ENCODE measurements around the gene MCRIP1.

MCRIP1 gene

DNA sequence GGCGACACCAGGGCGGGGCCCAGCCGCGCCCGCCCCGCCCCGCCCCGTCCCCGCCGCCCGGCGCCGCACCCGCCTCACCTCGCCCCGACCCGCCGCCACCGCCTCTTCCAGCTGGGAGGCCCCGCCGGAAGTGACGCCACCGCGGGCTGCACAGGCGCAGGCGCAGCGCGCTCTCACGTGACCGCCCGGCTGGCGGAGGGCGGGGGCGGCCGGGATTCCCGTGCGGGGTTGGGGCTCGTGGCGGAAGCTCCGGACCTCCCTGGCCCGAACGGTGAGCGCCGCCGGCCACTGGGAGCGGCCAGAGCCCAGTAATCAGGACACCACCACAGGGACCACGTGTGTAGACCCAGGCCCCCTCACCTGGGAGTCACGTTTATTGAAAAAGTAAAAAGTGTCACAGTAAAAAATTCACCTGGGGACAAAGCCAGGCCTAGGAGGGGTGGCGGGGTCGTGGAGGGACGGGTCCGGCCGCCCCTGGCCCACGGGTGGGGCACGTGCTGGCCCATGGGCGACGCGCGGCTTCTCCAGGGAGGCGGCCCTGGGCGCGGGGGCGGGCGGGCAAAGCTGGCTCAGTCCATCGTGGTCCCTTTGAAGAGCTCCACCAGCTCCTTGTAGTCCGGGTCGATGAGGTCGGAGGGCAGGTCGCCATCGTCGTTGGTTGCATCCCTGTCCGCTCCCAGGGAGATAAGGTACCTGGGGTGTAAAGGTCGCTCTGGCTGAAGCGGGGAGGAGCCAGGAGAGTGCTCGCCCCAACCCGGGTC lies at the start of gene MCRIP1:
Gene MCRIP1, minus strand, starts transcription at position 132 of the 761 bp plus-strand sequence. CDS start 8,785 bp downstream, outside the sequence.
- in situ Hi-C loops (cut with MboI; ENCODE audit: low sequenced_read_pairs) = no loop called here

DNA sequence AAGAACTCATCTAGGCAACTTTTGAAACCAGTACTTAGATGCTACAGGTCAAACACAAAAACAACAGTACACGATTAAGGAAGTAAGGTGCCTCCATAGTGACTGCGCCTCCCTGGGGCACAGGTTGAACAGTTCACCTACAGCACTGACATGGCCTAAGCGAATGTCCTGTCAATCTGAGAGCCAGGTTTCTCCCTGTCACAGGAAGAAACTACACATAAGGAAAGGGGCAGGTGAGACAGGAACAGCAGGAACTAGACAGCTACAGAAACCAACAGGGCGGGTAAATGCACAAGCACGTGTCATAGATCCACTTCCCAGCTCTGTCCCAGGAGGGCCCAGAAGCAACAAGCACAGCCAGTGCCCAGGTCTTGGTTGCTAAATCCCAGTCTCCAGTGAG lies 46.0 kb upstream of the MCRIP1 start:
- in situ Hi-C loops (cut with MboI; ENCODE audit: low sequenced_read_pairs) = no loop called here

GRCh38 chr17:81878294-81878693 lies 45.2 kb upstream of the MCRIP1 start:
- in situ Hi-C loops (cut with MboI; ENCODE audit: low sequenced_read_pairs) = no loop called here

DNA sequence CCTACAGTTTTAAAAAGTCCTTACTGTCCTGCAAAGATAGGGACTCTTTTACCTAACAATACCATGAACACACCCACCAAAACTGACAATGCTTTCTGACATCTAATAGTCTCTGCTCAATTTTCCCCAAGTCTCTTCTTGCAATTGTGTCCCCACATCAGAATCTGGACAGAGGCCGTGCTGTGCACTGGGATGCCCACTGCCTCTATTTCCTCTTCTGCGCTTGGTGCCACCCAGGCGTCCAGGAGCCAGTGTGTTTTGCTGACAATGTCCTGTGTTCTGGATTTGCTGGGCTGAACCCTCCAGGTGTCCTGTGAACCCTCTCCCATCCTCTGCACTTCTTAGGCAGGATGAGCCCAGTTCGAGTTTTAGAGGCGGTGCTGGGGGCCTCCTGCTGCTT lies 44.5 kb upstream of the MCRIP1 start:
- in situ Hi-C loops (cut with MboI; ENCODE audit: low sequenced_read_pairs) = no loop called here

GRCh38 chr17:81871387-81872230 lies 38.5 kb upstream of the MCRIP1 start:
- in situ Hi-C loops (cut with MboI; ENCODE audit: low sequenced_read_pairs) = no loop called here

DNA sequence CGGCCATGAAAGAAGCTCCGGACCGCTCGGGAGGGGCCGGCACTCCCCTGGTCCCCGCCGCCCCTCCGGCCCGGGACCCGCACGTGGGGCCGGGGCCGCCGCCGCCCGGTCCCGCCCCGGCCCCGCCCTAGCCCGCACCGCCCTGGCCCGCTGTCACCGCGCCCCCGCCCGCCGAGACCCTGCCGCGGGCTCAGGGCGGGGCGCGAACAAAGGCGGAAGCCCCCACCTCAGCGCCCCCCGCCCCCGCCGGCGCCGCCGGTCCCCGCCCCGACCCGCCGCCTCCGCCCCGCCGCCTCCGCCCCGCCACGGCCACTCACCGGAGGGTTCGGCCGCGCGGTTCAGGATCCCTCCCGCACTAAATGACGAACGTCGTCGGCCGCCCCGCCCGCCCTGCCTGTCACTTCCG lies 37.9 kb upstream of the MCRIP1 start, which contains the start of gene ARHGDIA:
Gene ARHGDIA, minus strand, starts transcription at position 357 of the 406 bp plus-strand sequence. CDS start 1,407 bp downstream, outside the sequence.
- in situ Hi-C loops (cut with MboI; ENCODE audit: low sequenced_read_pairs) = no loop called here

DNA sequence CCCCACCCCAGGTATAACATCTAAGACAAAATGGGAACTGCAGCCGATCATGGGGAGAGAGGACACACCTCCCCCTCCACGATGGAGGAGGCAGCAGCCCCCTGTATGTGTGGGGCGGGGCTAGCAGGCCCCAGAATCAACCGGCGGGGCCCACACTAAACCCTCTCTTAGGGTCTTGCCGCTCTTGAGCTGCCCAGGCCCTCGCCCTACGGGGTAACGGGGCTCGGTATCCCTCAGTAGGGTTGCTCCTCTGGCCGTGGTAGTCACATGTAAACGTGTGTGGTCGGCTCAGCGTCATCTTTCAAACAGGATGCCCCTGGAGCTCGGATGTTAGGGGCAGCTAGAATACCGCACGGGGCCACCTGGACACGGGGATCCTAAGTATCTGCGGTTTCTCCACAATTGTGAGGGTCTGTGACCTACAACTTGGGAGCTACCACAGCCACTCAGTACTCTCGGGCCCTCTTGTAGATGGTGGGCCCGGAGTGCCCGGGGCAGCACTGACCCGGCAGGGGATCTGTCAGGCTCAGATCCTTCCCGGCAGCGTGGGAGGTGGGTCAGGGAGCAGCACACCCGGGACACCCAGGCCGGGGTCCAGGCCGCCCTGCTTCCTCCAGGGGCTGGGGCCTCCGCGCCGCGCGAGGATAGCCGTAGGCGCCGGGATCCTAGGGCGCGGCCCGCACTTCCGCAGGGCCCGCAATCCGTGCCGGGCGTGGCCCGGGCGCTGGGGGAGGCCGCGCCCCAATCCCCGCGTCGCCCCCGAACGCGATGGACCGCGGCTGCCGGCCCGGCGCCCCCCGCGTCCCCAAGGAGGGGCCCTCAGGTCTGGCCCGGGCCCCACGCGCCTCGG lies 37.3 kb upstream of the MCRIP1 start:
- in situ Hi-C loops (cut with MboI; ENCODE audit: low sequenced_read_pairs) = no loop called here

DNA sequence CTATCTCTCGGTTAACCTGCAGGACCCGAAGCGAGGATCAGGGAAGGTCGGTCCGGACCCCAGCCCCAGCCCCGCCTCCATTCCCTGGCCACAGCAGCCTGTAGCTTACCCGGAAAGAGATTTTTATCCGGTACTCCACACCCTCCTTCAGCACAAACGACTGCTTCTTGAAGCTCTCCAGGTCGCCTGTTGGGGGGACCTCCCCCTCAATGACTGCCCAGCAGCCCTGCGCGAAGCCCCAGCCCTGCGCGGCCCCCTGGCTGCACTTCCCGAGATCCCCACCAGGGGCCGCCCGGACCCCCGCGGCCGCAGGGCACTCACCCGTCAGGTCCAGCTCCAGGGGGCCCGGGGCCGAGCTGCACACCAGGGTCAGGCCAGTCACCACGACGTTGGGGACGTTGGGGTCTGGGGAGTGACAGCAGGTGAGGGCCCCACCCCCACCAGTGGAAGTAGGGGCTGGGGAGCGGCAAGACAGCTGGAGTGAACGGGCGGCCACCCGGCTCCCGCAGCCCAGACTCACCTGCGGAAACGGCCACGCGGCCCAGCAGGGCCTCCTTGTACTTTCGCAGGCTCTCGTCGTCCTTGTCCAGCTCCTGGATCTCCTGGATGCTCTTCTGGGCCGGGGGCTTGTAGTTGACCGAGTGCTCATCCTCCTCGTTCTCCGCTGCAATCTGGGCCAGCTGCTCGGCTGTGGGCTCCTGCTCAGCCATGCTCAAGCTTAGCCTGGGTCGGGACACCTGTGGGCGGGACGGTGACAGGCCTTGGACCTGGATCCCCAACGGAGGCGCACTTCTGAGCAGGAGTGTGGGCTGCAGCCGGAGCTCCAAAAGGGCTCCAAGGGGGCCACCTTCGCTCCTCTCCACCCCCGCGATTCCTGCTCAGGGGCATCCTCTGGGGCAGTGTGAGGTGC lies 36.4 kb upstream of the MCRIP1 start:
- in situ Hi-C loops (cut with MboI; ENCODE audit: low sequenced_read_pairs) = no loop called here

DNA sequence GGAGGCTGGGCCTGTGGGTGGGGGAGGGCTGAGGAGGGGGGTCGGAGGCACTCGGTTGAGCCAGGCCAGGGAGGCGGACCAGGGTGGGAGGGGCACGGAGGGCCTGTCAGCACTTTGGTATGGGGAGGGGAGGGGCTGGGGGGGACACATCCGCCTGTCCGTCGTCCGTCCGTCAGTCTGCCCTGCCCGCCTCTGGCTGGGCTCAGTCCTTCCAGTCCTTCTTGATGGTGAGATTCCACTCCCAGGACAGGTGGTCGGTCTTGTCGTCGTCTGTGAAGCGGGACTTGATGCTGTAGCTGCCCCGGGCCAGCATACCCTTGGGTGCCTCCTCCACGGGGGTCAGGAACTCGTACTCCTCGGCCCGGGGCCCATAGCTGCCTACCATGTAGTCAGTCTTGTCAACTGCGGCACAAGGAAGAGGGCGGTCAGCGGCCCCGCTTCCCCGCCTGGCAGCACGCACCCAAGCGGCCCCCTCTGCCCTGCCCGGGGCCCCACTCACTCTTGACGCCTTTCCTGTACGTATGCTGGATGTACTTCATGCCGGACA lies 35.7 kb upstream of the MCRIP1 start:
- in situ Hi-C loops (cut with MboI; ENCODE audit: low sequenced_read_pairs) = no loop called here

GRCh38 chr17:81867991-81868673 lies 35.0 kb upstream of the MCRIP1 start:
- in situ Hi-C loops (cut with MboI; ENCODE audit: low sequenced_read_pairs) = no loop called here

DNA sequence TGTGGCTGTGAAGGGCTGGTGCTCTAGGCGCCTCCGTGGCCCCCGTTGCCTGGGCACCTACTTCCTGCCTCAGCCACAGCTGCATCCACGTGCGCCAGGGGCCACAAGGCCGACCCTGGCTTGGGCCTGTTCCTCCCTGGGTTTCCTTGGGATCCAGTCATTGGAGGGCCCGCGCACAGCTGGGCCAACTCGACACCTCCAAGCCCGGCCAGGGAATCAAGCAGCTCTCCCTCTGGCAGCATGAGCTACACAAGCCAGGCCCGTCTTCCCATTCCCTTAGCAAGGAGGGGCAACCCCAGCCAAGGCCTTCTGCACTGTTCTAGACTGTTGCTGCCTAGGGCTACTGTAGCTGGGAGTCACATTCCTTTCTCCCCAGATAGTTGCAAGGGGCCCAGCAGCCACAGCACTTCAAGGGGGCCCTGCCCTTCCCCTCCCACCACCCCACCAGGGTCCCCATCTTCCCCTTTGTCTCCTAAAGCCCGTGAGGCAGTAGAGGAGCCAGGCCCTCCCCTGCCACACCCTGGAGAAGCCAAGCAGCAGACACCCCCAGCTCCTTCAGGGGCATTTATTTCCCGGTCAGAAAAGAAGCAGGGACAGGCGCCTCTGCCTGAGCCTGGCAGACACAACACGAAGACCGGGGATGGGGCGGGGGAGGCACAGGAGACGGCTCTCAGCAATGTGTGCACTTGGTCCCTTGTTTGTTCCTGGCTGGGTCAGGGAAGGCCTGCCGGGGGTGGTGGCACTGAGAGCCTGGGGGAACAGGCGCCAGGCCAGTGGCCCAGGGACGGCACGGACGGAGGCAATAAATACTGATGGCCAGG lies 34.3 kb upstream of the MCRIP1 start:
- in situ Hi-C loops (cut with MboI; ENCODE audit: low sequenced_read_pairs) = no loop called here

- in situ Hi-C loops (cut with MboI; ENCODE audit: low sequenced_read_pairs) = no loop called here
Observed at GRCh38 chr17:81866440-81867169, 33.5 kb upstream of the MCRIP1 start.

DNA sequence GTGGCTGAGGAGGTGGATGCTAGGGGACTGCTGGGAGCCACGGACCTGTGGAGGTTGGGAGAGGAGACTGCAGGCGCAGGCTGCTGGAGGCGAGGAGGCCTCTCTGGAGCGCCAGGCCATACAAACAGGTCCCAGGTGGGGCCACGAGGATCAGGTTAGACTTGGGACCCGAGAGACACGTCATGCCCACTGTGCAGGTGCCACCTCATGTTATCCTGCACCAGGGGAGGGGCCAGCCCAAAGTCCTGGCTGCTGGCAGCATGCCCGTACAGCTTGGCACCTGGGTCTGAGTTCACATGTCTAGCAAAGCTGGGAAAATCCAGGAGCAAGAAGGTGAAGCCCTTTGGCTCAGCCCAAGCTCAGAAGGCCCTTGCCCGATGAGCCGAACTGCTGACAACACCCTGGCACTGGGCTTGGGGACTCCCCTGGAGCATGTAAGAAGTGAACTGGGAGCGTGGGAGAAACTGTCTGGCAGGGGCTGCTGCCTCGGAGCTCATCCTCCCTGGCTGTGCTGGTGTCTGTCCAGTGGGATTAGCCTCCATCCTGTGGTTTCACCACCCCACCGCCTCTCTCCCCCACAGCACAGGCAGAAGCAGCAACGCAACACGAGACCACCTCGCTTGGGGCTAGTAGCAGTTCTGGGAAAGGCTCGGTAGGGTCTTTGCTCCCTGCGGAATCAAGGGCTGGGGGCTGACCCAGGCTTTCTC lies 32.8 kb upstream of the MCRIP1 start:
- in situ Hi-C loops (cut with MboI; ENCODE audit: low sequenced_read_pairs) = no loop called here

DNA sequence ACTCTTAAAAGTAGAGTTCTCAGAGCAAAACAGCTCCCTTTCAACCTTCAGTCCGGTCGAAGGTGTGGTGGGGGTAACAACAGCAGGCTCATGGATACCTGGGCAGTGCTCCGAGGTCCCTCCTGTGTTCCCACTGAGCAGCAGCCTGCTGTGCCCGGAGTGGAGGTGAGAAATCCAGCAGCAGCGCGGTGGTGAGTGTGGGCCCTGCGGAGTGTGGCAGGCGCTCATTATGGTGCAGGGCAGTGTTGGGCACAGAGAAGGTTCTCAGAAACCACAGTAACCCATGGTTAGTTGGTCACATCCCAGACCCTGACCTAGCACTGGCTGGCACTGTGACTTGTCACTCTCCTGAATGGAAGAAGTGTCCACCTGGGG lies 32.3 kb upstream of the MCRIP1 start:
- in situ Hi-C loops (cut with MboI; ENCODE audit: low sequenced_read_pairs) = no loop called here

- in situ Hi-C loops (cut with MboI; ENCODE audit: low sequenced_read_pairs) = no loop called here
Observed at GRCh38 chr17:81863833-81864768, 31.0 kb upstream of the MCRIP1 start.

- in situ Hi-C loops (cut with MboI; ENCODE audit: low sequenced_read_pairs) = no loop called here
Observed at GRCh38 chr17:81863123-81863675, 30.1 kb upstream of the MCRIP1 start.
